ENCODE data around the gene SRPRA. TPM values are rescaled to one million over a fixed set of nuclear protein-coding genes. Genes with fewer than 3 reads are reported as not detected.

The SRPRA gene
- total RNA-seq, 1 donor: 99.5 TPM

- no peak overlapping the region for H3K4me3 ChIP-seq (ENCODE audit: insufficient read depth, low read length)
- peaks cover 2% of the 10 kb centered on the region for H3K36me3 ChIP-seq (ENCODE audit: insufficient read depth, low read length)
- H3K27ac ChIP-seq (ENCODE audit: low read depth, low read length): no peak overlapping the region
- no peak overlapping the region for H2AFZ ChIP-seq (ENCODE audit: low read length)
- H3K79me2 ChIP-seq (ENCODE audit: insufficient read depth, low read length): peaks cover 84% of the 10 kb centered on the region
- H4K20me1 ChIP-seq (ENCODE audit: insufficient read depth, low read length): peaks cover 32% of the 10 kb centered on the region
- no peaks in the 10 kb centered on the region for H3K27me3 ChIP-seq (ENCODE audit: insufficient read depth, low read length)
- TF ChIP-seq CTCF (IDR thresholded peaks at IDR 0.05; ENCODE audit: extremely low read depth, low read depth, low read length): no peak
- no peak for DNase-seq (ENCODE audit: insufficient read length, low spot score, missing footprints)
- H3K4me1 ChIP-seq (ENCODE audit: insufficient read depth, low read length): peaks cover 14% of the 10 kb centered on the region
- H3K9me3 ChIP-seq (ENCODE audit: low read depth, low read length): no peaks in the 10 kb centered on the region
- no peak overlapping the region for H3K4me2 ChIP-seq (ENCODE audit: insufficient read depth, low read length)
These were observed 54.3 kb downstream of the SRPRA start for GRCh38 chr11:126214441-126214840.

Small RNA genes within 50 kb of the gene (small RNA-seq; reads per million reads assigned to genes)
- gene RN7SL351P (not detected), gene RNU4-86P (not detected)

Other genes with a start within 250 kb of the SRPRA start
- gene CDON, start 206.0 kb downstream of the SRPRA start, total RNA-seq: 12.3 and 15.3 TPM in 2 replicates
- gene RPUSD4, start 57.2 kb downstream of the SRPRA start, total RNA-seq: 36.2 and 36.8 TPM in 2 replicates
- 29.5 and 30.4 TPM in 2 replicates for gene FAM118B, start 57.1 kb downstream of the SRPRA start, total RNA-seq
- 8.3 and 11.6 TPM in 2 replicates for gene FOXRED1, start 259 bp upstream of the SRPRA start, total RNA-seq
- gene TIRAP, start 14.2 kb upstream of the SRPRA start, total RNA-seq: 9.8 and 10.6 TPM in 2 replicates
- 8.3 TPM in 2 replicates for gene DCPS, start 35.2 kb upstream of the SRPRA start, total RNA-seq
- gene ST3GAL4, start 86.8 kb upstream of the SRPRA start, total RNA-seq: 11.8 and 13.8 TPM in 2 replicates

Measured in osteoblast (primary cell).